ENCODE measurements around the gene GLIS1.
A peak's percentile ranks its signal among the peaks of the same experiment; 100 is the strongest.

Gene GLIS1

GRCh38 chr1:53677486-53677885 lies 61.5 kb downstream of the GLIS1 start:
- DNase-seq = no peak

DNA sequence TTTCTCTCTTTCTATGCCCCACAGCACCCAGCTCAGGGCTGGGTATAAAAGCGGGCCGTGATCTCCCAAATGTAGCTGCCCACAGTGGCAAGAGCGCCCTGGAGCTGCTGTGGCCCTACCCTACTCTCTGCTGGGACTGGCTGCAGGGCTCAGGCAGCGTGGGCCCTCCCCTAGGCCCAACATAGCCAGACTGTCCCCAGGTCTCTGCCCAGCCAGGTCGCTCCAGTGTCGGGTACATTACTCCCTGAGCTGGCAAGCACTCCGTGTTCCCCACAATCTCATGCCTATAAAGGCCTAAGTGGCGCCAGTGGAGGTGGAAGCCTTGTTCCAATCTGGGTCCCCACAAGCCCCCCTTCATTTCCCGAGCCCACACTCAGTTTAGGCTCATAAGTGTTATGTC lies 66.2 kb downstream of the GLIS1 start:
- DNase-seq = no peak

DNA sequence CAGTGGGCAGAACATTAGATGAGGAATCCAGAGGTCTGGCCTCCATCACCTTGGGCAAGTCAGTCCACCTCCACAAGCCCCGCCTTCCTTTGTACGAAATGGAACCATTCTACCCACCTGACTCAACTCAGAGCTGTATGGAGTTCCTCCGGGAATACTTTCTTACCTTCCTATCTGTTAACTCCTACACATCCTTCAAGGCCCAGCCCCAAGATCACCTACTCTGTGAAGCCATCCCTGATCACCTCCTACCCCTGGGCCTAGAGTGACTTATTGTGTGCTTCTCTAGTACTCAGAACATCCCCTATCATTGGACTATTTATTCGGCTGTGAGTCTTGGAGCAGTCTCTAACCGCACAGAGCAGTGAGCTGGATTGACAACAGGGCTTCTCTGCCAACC lies 66.7 kb downstream of the GLIS1 start:
- DNase-seq = no peak

DNA sequence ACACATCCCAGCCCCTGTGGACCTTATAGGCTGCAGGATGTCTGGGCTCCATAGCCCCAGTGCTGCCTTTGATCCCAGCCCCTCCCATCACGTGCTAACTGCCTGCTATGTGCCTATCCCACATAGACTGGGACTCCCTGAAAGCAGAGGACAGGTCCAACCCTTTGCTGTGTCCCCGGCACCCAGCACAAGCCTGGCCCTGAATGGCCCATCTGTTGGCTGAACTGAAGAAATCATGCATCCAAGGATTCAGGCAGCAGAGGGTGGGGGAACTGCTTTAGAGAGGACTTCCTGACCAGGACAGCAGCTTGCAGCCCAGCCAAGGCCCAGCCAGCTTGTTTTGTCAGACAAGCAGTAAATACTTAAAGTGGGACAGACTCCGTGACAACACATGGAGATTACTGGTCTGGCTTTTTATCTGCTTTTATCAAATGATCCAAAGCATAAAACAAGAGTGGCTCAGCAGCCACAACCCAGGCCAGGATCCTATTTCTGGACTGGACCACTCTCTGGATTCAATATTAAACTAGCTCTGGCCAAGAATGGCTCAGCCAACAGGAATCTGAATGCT lies 69.3 kb downstream of the GLIS1 start:
- no peak for DNase-seq

DNA sequence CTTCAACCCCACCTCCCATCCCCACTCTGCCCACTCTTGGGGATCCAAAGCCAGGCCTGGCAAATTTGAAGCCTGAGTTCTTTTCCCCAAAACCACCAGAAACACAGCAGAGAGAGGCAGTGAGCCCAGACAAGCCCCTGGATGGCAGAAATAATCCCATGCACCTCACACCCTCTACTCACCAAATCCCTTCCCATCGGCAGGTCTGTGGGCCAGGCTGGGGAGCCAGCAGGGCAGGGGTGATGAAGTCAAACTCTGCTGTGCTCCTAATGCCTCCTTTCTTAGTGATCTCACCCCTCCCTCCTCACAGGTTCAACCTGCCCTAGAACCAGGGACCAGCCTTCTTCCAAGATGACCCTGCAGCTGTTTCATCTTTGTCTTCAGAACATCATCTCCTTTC lies 72.4 kb downstream of the GLIS1 start:
- DNase-seq = no peak

DNA sequence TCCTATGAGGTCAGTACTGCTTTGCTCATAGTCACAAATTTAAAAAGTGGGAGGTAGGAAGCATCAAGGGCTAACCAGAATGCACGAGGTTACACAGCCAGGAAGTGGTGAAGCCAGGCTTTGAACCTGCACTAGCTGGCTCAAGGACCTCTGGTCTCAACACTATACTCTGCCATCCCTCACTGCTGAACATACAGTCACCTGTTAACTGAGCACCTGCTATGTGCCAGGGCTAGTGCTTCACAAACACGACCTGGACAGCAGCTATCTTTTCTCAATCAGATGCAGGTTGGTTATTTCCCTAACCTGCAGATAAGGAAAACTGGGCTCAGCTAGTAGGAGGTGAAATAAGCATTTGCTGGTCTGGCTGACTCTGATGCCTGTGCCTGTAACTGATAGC lies 73.0 kb downstream of the GLIS1 start:
- DNase-seq = no peak

GRCh38 chr1:53663529-53664300 lies 75.2 kb downstream of the GLIS1 start:
- no peak for DNase-seq

GRCh38 chr1:53662951-53663350 lies 76.0 kb downstream of the GLIS1 start:
- DNase-seq = no peak

DNA sequence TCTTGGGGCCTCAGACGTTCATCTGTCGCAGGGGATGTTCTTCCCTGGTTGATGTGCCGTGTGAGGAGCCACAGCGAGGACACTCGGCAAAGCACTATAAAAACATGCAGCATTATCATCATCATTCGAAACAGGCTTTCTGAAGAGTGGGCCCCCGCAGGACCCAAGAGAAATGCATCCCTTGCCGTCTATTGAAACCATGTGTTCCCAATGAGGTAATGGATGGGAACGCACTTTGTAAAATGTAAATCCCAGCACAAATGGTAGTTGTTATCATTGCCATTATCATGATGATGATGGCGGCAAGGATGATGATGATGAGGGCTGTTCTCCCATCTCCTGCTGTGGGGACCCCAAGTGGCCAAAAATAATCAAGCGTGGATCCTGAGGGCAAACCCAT lies 76.8 kb downstream of the GLIS1 start:
- peak; percentile 50 for DNase-seq

GRCh38 chr1:53661496-53661895 lies 77.5 kb downstream of the GLIS1 start:
- DNase-seq = no peak

GRCh38 chr1:53660666-53661065 lies 78.3 kb downstream of the GLIS1 start:
- DNase-seq = no peak

DNA sequence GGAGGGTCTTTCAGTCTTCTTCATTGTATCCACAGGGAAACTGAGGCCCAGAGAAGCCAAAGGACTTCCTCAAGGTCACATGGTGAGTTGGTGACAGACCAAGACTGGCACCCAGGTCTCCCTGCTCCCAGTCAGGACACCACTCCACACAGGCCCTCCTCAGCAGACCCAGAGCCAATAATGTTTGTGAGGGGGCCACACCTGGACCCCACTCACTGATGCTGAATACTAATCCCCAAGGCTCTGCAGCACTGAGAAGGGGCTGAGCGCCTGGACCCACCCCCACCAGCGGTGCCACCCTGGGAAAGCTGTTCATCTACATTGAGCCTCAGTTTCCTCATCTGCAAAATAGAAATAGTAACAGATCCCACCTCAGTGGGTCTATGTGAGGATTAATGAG lies 79.5 kb downstream of the GLIS1 start:
- no peak for DNase-seq

DNA sequence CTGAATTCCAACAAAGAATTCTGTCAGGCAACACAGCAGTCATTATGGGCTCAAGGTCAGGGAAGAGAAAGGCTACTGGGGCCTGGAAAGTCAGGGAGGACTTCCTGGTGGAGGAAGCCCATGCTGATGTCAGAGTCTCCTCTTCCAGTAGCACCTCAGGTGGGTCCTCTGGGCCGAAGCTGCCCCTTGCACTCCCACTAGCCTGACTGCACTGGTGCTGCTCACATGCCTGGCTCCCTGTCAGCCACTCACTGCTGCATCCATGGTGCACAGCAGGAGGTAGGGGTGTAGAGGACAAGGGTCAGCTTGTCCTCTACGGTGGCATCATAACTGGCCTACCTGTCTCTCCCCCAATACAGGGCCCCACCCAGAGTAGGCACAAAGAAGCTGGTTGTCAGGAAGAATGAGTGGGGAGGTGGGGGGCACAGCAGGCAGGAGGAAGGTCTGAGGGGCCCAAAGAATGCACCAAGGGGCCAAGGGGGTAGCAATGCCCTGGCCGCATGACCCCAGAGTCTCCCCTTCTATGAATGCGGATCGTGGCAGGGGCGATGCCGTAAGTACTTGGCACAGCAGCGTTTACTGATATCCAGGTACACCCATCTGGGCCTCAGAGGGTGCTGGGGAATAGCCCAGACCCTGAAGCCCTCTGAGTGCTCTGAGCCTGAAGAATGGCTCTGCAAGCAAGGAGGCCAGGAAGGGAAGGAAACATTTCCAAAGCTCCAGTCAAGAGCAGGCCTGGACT lies 80.3 kb downstream of the GLIS1 start:
- DNase-seq = peak; percentile 36

- DNase-seq = no peak
Measured at GRCh38 chr1:53657891-53658396, 81.0 kb downstream of the GLIS1 start.

DNA sequence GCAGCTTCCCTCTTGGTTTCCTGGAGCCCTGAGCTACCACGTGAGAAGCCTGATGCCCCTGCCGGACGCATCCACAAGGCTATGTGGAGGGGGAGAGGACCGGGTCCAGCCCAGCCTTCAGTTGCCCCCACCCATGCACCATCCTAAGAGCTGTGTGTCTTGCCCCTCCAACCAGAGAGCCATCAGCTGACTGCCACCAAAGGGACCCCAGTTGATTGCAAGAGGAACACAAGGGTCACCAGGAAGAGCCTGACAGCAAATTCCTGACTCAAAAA lies 81.5 kb downstream of the GLIS1 start:
- DNase-seq = no peak

- DNase-seq = no peak
Measured at GRCh38 chr1:53656747-53657530, 82.0 kb downstream of the GLIS1 start.

DNA sequence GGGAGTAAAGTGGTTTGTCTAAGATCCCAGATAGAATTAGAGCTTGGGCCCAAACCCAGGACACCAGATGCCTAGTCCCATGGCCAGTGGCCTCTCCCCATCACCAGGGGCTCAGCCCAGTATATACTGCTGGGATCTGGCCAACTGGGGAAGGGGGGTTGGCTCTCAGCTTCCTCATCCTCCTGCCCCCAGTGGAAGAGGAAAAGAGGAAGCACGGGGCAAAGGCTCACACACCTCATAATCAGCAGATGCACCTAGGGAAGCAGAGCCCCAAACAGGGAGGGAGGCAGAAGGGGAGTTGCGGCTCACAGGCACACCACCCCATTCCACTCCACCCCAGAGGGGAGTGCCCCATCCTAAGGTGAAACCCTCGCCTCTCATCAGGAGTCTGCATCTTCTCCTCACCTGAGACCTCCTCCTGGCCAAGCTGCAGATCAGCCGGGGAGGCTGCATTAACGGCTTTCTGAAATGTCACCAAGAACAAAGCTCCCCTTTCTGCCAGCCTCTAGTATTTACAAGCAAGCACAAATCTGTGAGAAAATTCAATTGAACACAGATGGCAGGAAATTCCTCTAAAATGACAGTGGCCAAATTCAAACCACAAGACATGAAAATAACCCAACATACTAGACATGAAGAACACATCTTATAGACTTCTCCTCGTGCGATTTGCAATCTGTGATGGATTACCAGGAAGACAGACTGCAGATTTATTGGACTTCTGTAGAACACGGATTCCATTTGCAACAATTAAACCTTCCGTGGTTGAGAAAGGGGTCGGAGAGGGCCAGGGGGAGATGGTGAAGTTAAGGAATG lies 82.8 kb downstream of the GLIS1 start:
- DNase-seq = peak; percentile 82

GRCh38 chr1:53654216-53655210 lies 84.5 kb downstream of the GLIS1 start:
- no peak for DNase-seq

DNA sequence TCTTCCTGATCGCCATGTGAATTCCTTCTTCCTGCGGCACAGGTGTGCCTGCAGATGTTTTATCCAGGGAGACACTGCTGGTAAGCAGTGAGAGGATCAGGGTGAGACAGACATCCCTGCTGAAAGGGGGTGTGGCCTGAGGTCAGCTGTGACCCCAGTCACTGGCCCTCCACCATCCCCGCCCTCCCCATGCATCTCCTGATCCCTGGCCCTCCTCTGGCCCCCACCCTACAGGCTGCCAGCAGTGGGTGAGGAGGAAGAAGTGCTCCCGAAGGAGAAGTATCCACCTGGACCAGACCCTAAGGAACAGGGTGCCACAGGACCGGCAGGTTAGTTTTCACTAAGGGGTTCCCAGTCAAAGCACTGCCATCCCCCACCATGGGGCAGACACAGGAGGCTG lies 85.3 kb downstream of the GLIS1 start:
- DNase-seq = no peak

- DNase-seq = no peak
Measured at GRCh38 chr1:53653200-53653575, 85.8 kb downstream of the GLIS1 start.

Data from eye (tissue), 1 donor.